Adipose tissue (tissue), 3 donors: ENCODE data around the gene GYS2. TPM values are rescaled to one million over a fixed set of nuclear protein-coding genes. Genes with fewer than 3 reads are reported as not detected.

Experiments used
- polyA plus RNA-seq, 3 donors: library from polyadenylated mRNA; stranded (reverse); fragments of 200-250 nt; gene quantifications; one replicate each; pipeline ENCODE4 v1.2.3, GENCODE V29; 2013
- donor health status: healthy with polysubstance abuse.
- donor health status: Bipolar disorder and iron deficiency.
- donor health status: healthy.

GYS2 gene
- polyA plus RNA-seq, 3 donors = 0.05 to 1.1 (median 0.56) TPM

Other genes with a start within 250 kb of the GYS2 start
- 100 to 1,000 TPM in 1 of 3 donors, under 1 TPM in 1, not detected in 1; 0.33 to 126 TPM for gene IAPP, start 231.9 kb downstream of the GYS2 start, polyA plus RNA-seq
- 10 to 100 TPM in 1 of 3 donors, 1 to 10 TPM in 2; 8.5 to 10.1 (median 9.4) TPM for gene PYROXD1, start 167.2 kb downstream of the GYS2 start, polyA plus RNA-seq
- gene RECQL, start 103.2 kb downstream of the GYS2 start, polyA plus RNA-seq = 10 to 100 TPM in 2 of 3 donors, 1 to 10 TPM in 1; 8.8 to 21.5 (median 20.4) TPM
- gene GOLT1B, start 103.1 kb downstream of the GYS2 start, polyA plus RNA-seq = 10 to 100 TPM; 13.2 to 16.0 (median 15.2) TPM
- 10 to 100 TPM in 2 of 3 donors, 1 to 10 TPM in 1; 9.0 to 21.3 (median 14.1) TPM for gene SPX, start 78.6 kb downstream of the GYS2 start, polyA plus RNA-seq
- 1,000 to 10,000 TPM in 1 of 3 donors, 100 to 1,000 TPM in 2; 360 to 1,192 (median 561) TPM for gene LDHB, start 53.0 kb upstream of the GYS2 start, polyA plus RNA-seq
- 10 to 100 TPM; 11.5 to 32.3 (median 17.2) TPM for gene KCNJ8, start 169.9 kb upstream of the GYS2 start, polyA plus RNA-seq